Fibroblast of lung (primary cell): ENCODE data around the gene FGF22.

ENCODE experiments used
- EZH2 ChIP-seq: IDR thresholded peaks from 2 replicates; pipeline ENCODE4 v1.5.1; 2012; ENCODE audit warnings: low read length, control low read depth, mild to moderate bottlenecking; ENCODE audit errors: missing control alignments
- TF ChIP-seq, protein P1 (sequence below), 2 donors: IDR thresholded peaks in 1 of 2; conservative IDR thresholded peaks in 1 of 2; 1 replicate in 1 of 2; 2 replicates in 1 of 2; pipeline ENCODE4 v1.5.1; 2011 to 2012; ENCODE audit warnings: low read length in 2 of 2, control low read depth in 1 of 2, inconsistent platforms in 1 of 2, low read depth in 1 of 2, mild to moderate bottlenecking in 1 of 2

GRCh38 chr19:676007-676338, 36.3 kb downstream of the FGF22 start:
- TF ChIP-seq, protein P1, sequence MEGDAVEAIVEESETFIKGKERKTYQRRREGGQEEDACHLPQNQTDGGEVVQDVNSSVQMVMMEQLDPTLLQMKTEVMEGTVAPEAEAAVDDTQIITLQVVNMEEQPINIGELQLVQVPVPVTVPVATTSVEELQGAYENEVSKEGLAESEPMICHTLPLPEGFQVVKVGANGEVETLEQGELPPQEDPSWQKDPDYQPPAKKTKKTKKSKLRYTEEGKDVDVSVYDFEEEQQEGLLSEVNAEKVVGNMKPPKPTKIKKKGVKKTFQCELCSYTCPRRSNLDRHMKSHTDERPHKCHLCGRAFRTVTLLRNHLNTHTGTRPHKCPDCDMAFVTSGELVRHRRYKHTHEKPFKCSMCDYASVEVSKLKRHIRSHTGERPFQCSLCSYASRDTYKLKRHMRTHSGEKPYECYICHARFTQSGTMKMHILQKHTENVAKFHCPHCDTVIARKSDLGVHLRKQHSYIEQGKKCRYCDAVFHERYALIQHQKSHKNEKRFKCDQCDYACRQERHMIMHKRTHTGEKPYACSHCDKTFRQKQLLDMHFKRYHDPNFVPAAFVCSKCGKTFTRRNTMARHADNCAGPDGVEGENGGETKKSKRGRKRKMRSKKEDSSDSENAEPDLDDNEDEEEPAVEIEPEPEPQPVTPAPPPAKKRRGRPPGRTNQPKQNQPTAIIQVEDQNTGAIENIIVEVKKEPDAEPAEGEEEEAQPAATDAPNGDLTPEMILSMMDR (conservative IDR thresholded peaks at IDR 0.05 in 1 of 2, IDR thresholded peaks at IDR 0.05 in 1 of 2; ENCODE audit: low read depth in 1 of 2, low read length in 2 of 2) = no peak
- TF ChIP-seq EZH2 = no peak
